K562 treated with DMSO at 1 percent for 24 hours (cell line): Measurements from ENCODE around the gene TEX29. TPM values are rescaled to one million over a fixed set of nuclear protein-coding genes. Genes with fewer than 3 reads are reported as not detected.

Experiments
- total RNA-seq: library from RNA; unstranded; fragments of 300-600 nt; gene quantifications from 2 replicates; pipeline ENCODE4 v1.2.3, GENCODE V29; 2022; ENCODE audit warnings: low read depth; ENCODE audit not compliant: insufficient read depth

The TEX29 gene
- total RNA-seq, result not detected in 2 replicates

GRCh38 chr13:111319998-111320911, at the start of gene TEX29:
TSS of gene TEX29 (plus strand) at chr13:111320642. CDS start at chr13:111320891, 249 bp downstream.

Other genes with a start within 250 kb of the TEX29 start
- gene ARHGEF7, start 205.3 kb upstream of the TEX29 start, total RNA-seq, result 21.7 and 33.5 TPM in 2 replicates